Ovary (tissue), 9 donors: ENCODE measurements around the gene MORC3. TPM values are rescaled to one million over a fixed set of nuclear protein-coding genes. Genes with fewer than 3 reads are reported as not detected.

Experiments used
- DNase-seq, 5 donors: peaks; one replicate each; pipeline ENCODE4 v3.0.0-alpha.2; 2019 to 2020
- H3K27ac ChIP-seq, 2 donors: fragments of 200-600 bp; one replicate each; pipeline versions ENCODE4 v1.5.1 to v1.8.0; 2019 to 2022
- H3K27me3 ChIP-seq: fragments of 200-600 bp; one replicate; pipeline ENCODE4 v1.8.0; 2022
- H3K36me3 ChIP-seq: fragments of 200-600 bp; sonication (generic); one replicate; pipeline ENCODE4 v1.5.1; 2019
- H3K4me1 ChIP-seq: one replicate; pipeline ENCODE4 v1.8.1; 2013; ENCODE audit warnings: mild to moderate bottlenecking, moderate library complexity; ENCODE audit not compliant: insufficient read depth
- H3K4me3 ChIP-seq: fragments of 200-600 bp; sonication (generic); one replicate; pipeline ENCODE4 v1.5.1; 2017
- H3K9me3 ChIP-seq, 2 donors: fragments of 200-600 bp in 1 of 2; sonication (generic) in 1 of 2; one replicate each; pipeline versions ENCODE4 v1.5.1 to v1.8.1; 2013 to 2019; ENCODE audit warnings: mild to moderate bottlenecking in 1 of 2, moderate library complexity in 1 of 2
- CTCF ChIP-seq, 3 donors: fragments of 450-650 bp in 2 of 3; fragments of 200-600 bp in 1 of 3; IDR thresholded peaks; one replicate each; pipeline versions ENCODE4 v1.5.1 to v1.8.0; 2016 to 2022; ENCODE audit warnings: antibody characterized with exemption in 3 of 3, mild to moderate bottlenecking in 1 of 3
- EP300 ChIP-seq: sonication (generic); formaldehyde crosslinking; IDR thresholded peaks from one replicate; pipeline ENCODE4 v1.6.1; 2017; ENCODE audit warnings: antibody characterized with exemption
- POLR2A ChIP-seq: fragments of 450-650 bp; IDR thresholded peaks from one replicate; pipeline ENCODE4 v1.6.1; 2017; ENCODE audit warnings: antibody characterized with exemption, mild to moderate bottlenecking, moderate library complexity
- WGBS, 3 donors: extraction: QIAGEN DNeasy Blood & Tissue Kit in 1 of 3; methylation state at CpG; one replicate each; pipeline versions ENCODE4 v1.1.5 to v1.1.7; 2013 to 2017; 5-methylcytosine and 5-hydroxymethylcytosine counted together
- intact Hi-C, 4 donors: fragments of 100-400 bp; cut with DNase I; formaldehyde crosslinking; loops; one replicate each; pipeline versions ENCODE4 v1.11.0 to v1.15.1; 2022 to 2023
- polyA plus RNA-seq, 2 donors: library from polyadenylated mRNA; stranded (reverse); fragments of 200-250 nt in 1 of 2; fragments of 350-450 nt in 1 of 2; fragmentation: Illumina TruSeq in 1 of 2; extraction: RNeasy Lipid Tissue Mini Kit (QIAGEN cat#74804) in 1 of 2; gene quantifications; one replicate each; pipeline ENCODE4 v1.2.3, GENCODE V29; 2013 to 2014
- total RNA-seq, 7 donors: library from RNA; depleted of rRNA in 2 of 7; stranded (reverse); fragments of >200 nt in 2 of 7; fragmentation: NEBNext Ultra II Directional in 3 of 7; extraction: Animal tissue kit (Norgen Biotek cat#: 25700) in 3 of 7; gene quantifications; one replicate each; pipeline versions ENCODE4 v1.1.0 to v1.2.4, GENCODE V29; 2016 to 2023
- donor health status: DM: no; HTN: no; CAD: no; lungs with moderate emphysema.
- donor health status: DM: no; HTN: no; CAD: no.
- donor health status: Bipolar disorder and iron deficiency.
- donor health status: DM: yes; HTN: yes; CAD: no.
- donor health status: DM: no; HTN: no; CAD: no.
- donor health status: DM: yes; HTN: yes; CAD: no.

The MORC3 gene
- total and polyA plus RNA-seq, 9 donors = 18.9 to 55.6 (median 35.7) TPM

GRCh38 chr21:36344931-36345330 is 24.9 kb downstream of the MORC3 start:
- H3K36me3 ChIP-seq = no peaks in the 10 kb centered on the region
- H3K4me3 ChIP-seq = no peak overlapping the region
- H3K27me3 ChIP-seq = no peaks in the 10 kb centered on the region
- TF ChIP-seq EP300 = no peak
- H3K27ac ChIP-seq = no peak overlapping the region
- 93 to 100% (median 96%) methylated on average over 1 of the region's 1 CpG for WGBS, 3 donors
- no peaks in the 10 kb centered on the region for H3K9me3 ChIP-seq
- no peaks in the 10 kb centered on the region for H3K4me1 ChIP-seq
- intact Hi-C loops = no loop called here
- DNase-seq = no peak

GRCh38 chr21:36347278-36347961 is 27.4 kb downstream of the MORC3 start:
- no peak for DNase-seq
- intact Hi-C loops = no loop called here
- no peaks in the 10 kb centered on the region for H3K4me1 ChIP-seq
- WGBS, 3 donors = 51 to 79% (median 75%) methylated on average over 3 of the region's 3 CpGs
- no peaks in the 10 kb centered on the region for H3K9me3 ChIP-seq
- H3K36me3 ChIP-seq = no peaks in the 10 kb centered on the region
- H3K4me3 ChIP-seq = no peak overlapping the region
- TF ChIP-seq CTCF (IDR thresholded peaks at IDR 0.05) (no peak), EP300 (no peak), POLR2A (no peak)
- H3K27me3 ChIP-seq = no peaks in the 10 kb centered on the region
- H3K27ac ChIP-seq = no peak overlapping the region

GRCh38 chr21:36347962-36348328 is 27.9 kb downstream of the MORC3 start:
- Histone ChIP-seq H3K9me3 (no peaks in the 10 kb centered on the region), H3K27ac (no peak overlapping the region), H3K4me1 (no peaks in the 10 kb centered on the region), H3K4me3 (no peak overlapping the region), H3K36me3 (no peaks in the 10 kb centered on the region), H3K27me3 (no peaks in the 10 kb centered on the region)
- DNase-seq = no peak
- TF ChIP-seq CTCF (IDR thresholded peaks at IDR 0.05) (no peak), POLR2A (no peak), EP300 (no peak)
- WGBS, 3 donors = 63 to 73% (median 64%) methylated on average over 2 of the region's 2 CpGs
- intact Hi-C loops = no loop called here

GRCh38 chr21:36349315-36349714 is 29.3 kb downstream of the MORC3 start:
- Histone ChIP-seq H3K4me3 (no peak overlapping the region), H3K27me3 (no peaks in the 10 kb centered on the region), H3K36me3 (no peaks in the 10 kb centered on the region), H3K9me3 (no peaks in the 10 kb centered on the region), H3K27ac (no peak overlapping the region), H3K4me1 (no peaks in the 10 kb centered on the region)
- intact Hi-C loops = no loop called here
- no peak for TF ChIP-seq POLR2A
- TF ChIP-seq EP300 = no peak
- no peak for TF ChIP-seq CTCF (IDR thresholded peaks at IDR 0.05)
- WGBS, 3 donors = 97 to 99% (median 98%) methylated on average over 2 of the region's 2 CpGs
- DNase-seq = no peak

GRCh38 chr21:36350282-36350910 is 30.4 kb downstream of the MORC3 start:
- Histone ChIP-seq H3K9me3 (no peaks in the 10 kb centered on the region), H3K4me3 (no peak overlapping the region), H3K36me3 (no peaks in the 10 kb centered on the region), H3K4me1 (no peaks in the 10 kb centered on the region), H3K27ac (no peak overlapping the region), H3K27me3 (no peaks in the 10 kb centered on the region)
- no peak for DNase-seq
- 74 to 87% (median 79%) methylated on average over 11 of the region's 11 CpGs for WGBS, 3 donors
- intact Hi-C loops = no loop called here
- TF ChIP-seq CTCF (IDR thresholded peaks at IDR 0.05) (no peak), POLR2A (no peak), EP300 (no peak)
